OCI-LY7 (cell line): ENCODE measurements around the gene TMEM234. TPM values are rescaled to one million over a fixed set of nuclear protein-coding genes. Genes with fewer than 3 reads are reported as not detected.

Experiments used
- BruUV-seq: library from RNA; stranded (reverse); fragments of 400-500 nt; replicated peaks from 2 replicates; lab custom pipeline; 2021; lab: Mats Ljungman, UMichigan
- CTCF ChIA-PET: fragments of 300-600 bp; sonication (Branson Sonifier 250); formaldehyde crosslinking; loops from one replicate; lab custom pipeline; 2022; ENCODE audit warnings: antibody characterized with exemption; ENCODE audit not compliant: unreplicated experiment; lab: Charles Lee
- POLR2A ChIA-PET: fragments of 300-600 bp; sonication (Branson Sonifier 250); formaldehyde crosslinking; loops from one replicate; lab custom pipeline; 2022; ENCODE audit warnings: antibody characterized with exemption; lab: Charles Lee
- DNase-seq: peaks from one replicate; pipeline ENCODE4 v3.0.0-alpha.2; 2015; ENCODE audit warnings: low spot score
- H2AFZ ChIP-seq: fragments of 200-600 bp; sonication (generic), shearing (Covaris generic); 2 replicates; pipeline ENCODE4 v1.6.1; 2014; ENCODE audit warnings: mild to moderate bottlenecking, antibody characterized with exemption, low read length, moderate library complexity
- H3K27ac ChIP-seq: fragments of 200-600 bp; sonication (generic); 2 replicates; pipeline ENCODE4 v1.5.1; 2014; ENCODE audit warnings: mixed run types, low read depth, mild to moderate bottlenecking, moderate library complexity, low read length, inconsistent platforms; ENCODE audit not compliant: poor library complexity, severe bottlenecking
- H3K36me3 ChIP-seq: fragments of 200-600 bp; sonication (generic); 2 replicates; pipeline ENCODE4 v1.6.1; 2014; ENCODE audit warnings: mild to moderate bottlenecking, antibody characterized with exemption, low read length, moderate library complexity, mixed read lengths; ENCODE audit not compliant: insufficient read depth
- H3K4me1 ChIP-seq: fragments of 200-600 bp; sonication (generic); 2 replicates; pipeline ENCODE4 v1.5.1; 2014; ENCODE audit warnings: mild to moderate bottlenecking, low read length; ENCODE audit not compliant: insufficient read depth, poor library complexity, severe bottlenecking
- H3K4me2 ChIP-seq: fragments of 200-600 bp; sonication (generic); 2 replicates; pipeline ENCODE4 v1.6.1; 2014; ENCODE audit warnings: mild to moderate bottlenecking, low read length
- H3K4me3 ChIP-seq: fragments of 200-600 bp; sonication (generic); 2 replicates; pipeline ENCODE4 v1.5.1; 2014; ENCODE audit warnings: mild to moderate bottlenecking, low read depth, low read length; ENCODE audit not compliant: poor library complexity, severe bottlenecking
- H3K79me2 ChIP-seq: fragments of 200-600 bp; sonication (generic); 2 replicates; pipeline ENCODE4 v1.6.1; 2016; ENCODE audit warnings: low read depth, mild to moderate bottlenecking, low read length, moderate library complexity, mixed read lengths; ENCODE audit not compliant: insufficient read depth
- H3K9me2 ChIP-seq: fragments of 200-600 bp; sonication (generic); 2 replicates; pipeline ENCODE4 v1.6.1; 2016; ENCODE audit warnings: mild to moderate bottlenecking, low read length, mixed read lengths; ENCODE audit not compliant: insufficient read depth
- H3K9me3 ChIP-seq: fragments of 200-600 bp; sonication (generic); 2 replicates; pipeline ENCODE4 v1.6.1; 2014; ENCODE audit warnings: mild to moderate bottlenecking, mixed run types, low read length, mixed read lengths
- H4K20me1 ChIP-seq: fragments of 200-600 bp; sonication (generic); 2 replicates; pipeline ENCODE4 v1.6.1; 2014; ENCODE audit warnings: mild to moderate bottlenecking, antibody characterized with exemption, low read length, moderate library complexity, mixed read lengths; ENCODE audit not compliant: insufficient read depth
- CTCF ChIP-seq: fragments of 200-600 bp; sonication (generic); conservative IDR thresholded peaks from 2 replicates; pipeline ENCODE4 v1.5.1; 2014; ENCODE audit warnings: mild to moderate bottlenecking, antibody characterized with exemption, low read length, moderate library complexity, mixed read lengths
- EZH2phosphoT487 ChIP-seq: fragments of 200-600 bp; sonication (generic); IDR thresholded peaks from 2 replicates; pipeline ENCODE4 v1.6.1; 2018; ENCODE audit warnings: low read depth, borderline replicate concordance, mild to moderate bottlenecking, mixed run types, antibody characterized with exemption, low read length, moderate library complexity, mixed read lengths
- intact Hi-C: fragments of 100-400 bp; cut with micrococcal nuclease; formaldehyde crosslinking; loops from one replicate; pipeline ENCODE4 v1.10.0; 2022; ENCODE audit not compliant: unreplicated experiment
- total RNA-seq, 2 experiments: library from RNA; depleted of rRNA in 1 of 2; stranded (reverse); fragments of >200 nt in 1 of 2; shearing (Covaris generic) in 1 of 2; gene quantifications; 2 replicates each; pipeline ENCODE4 v1.2.3, GENCODE V29; 2014 to 2022

Gene TMEM234
- total RNA-seq, 2 experiments from 2014 or later: 17.1 to 17.5 TPM

GRCh38 chr1:32257227-32257508, 35.0 kb upstream of the TMEM234 start:
- TF ChIP-seq CTCF: no peak
- no peak for TF ChIP-seq EZH2phosphoT487
- ChIA-PET CTCF (no interaction called here), POLR2A (interaction anchor here (6.4 kb wide), 1 partner anchor 7 kb away, joined by 79 read pairs; the partner anchor contains the start of gene LCK)
- H3K79me2 ChIP-seq: peaks cover 87% of the 10 kb centered on the region
- H2AFZ ChIP-seq: peak overlapping the region; percentile 2; the same call in 1 of the 2 replicates
- intact Hi-C loops: no loop called here
- H3K9me3 ChIP-seq: no peaks in the 10 kb centered on the region
- peak overlapping the region; percentile 99 for H3K27ac ChIP-seq
- H3K4me3 ChIP-seq: peak overlapping the region; percentile 45
- H3K4me2 ChIP-seq: peak overlapping the region; percentile 83
- BruUV-seq: no TSS peak
- peaks cover 14% of the 10 kb centered on the region; the same call in 1 of the 2 replicates for H3K36me3 ChIP-seq
- peaks cover 87% of the 10 kb centered on the region for H3K4me1 ChIP-seq
- no peaks in the 10 kb centered on the region for H3K9me2 ChIP-seq
- H4K20me1 ChIP-seq: no peaks in the 10 kb centered on the region
- DNase-seq: no peak

- CTCF ChIA-PET: interaction anchor here (1.3 kb wide), 1 partner anchor 65 kb away, joined by 3 read pairs; no protein-coding TSS in a partner anchor
- peaks cover 93% of the 10 kb centered on the region for H3K79me2 ChIP-seq
- peak overlapping the region; percentile 45 for H3K4me3 ChIP-seq
- intact Hi-C loops: no loop called here
- peak overlapping the region; percentile 83 for H3K4me2 ChIP-seq
- POLR2A ChIA-PET: interaction anchor here (0.5 to 9.6 kb wide), 6 partner anchors 6 to 88 kb away, joined by 3 to 79 read pairs (median 6); partner anchors contain the start of genes HDAC1, LCK and MARCKSL1
- H3K4me1 ChIP-seq: peaks cover 87% of the 10 kb centered on the region
- no peaks in the 10 kb centered on the region for H4K20me1 ChIP-seq
- H3K36me3 ChIP-seq: peaks cover 14% of the 10 kb centered on the region; the same call in 1 of the 2 replicates
- H3K9me3 ChIP-seq: no peaks in the 10 kb centered on the region
- peak overlapping the region; percentile 99 for H3K27ac ChIP-seq
- TF ChIP-seq EZH2phosphoT487 (no peak), CTCF (no peak)
- BruUV-seq: no TSS peak
- no peak for DNase-seq
- H2AFZ ChIP-seq: peak overlapping the region; percentile 2; the same call in 1 of the 2 replicates
- no peaks in the 10 kb centered on the region for H3K9me2 ChIP-seq
Observed at GRCh38 chr1:32256473-32257226, 34.5 kb upstream of the TMEM234 start.
